ENCODE results near the gene FBXL13. TPM values are rescaled to one million over a fixed set of nuclear protein-coding genes. Genes with fewer than 3 reads are reported as not detected.
"Not testable (repeated sequence)": the region's sequence is repeated elsewhere in the genome, so short reads cannot be mapped to it uniquely, and the experiment has no call there.

The FBXL13 gene
- polyA plus RNA-seq, 1 of the 3 experiments (the other 2 are of a cell fraction), result 1.1 TPM

DNA sequence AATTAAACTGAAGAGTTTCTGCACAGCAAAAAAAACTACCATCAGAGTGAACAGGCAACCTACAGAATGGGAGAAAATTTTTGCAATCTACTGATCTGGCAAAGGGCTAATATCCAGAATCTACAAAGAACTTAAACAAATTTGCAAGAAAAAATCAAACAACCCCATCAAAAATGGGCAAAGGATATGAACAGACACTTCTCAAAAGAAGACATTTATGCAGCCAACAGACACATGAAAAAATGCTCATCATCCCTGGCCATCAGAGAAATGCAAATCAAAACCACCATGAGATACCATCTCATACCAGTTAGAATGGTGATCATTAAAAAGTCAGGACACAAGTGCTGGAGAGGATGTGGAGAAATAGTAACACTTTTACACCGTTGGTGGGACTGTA lies 53.1 kb downstream of the FBXL13 start:
- H3K27ac ChIP-seq (ENCODE audit: low read depth in 2 of 2, low read length in 1 of 2); H3F3A ChIP-seq (replicated peaks; ENCODE audit: insufficient read depth); H4K20me1 ChIP-seq (ENCODE audit: insufficient read depth); H3K79me2 ChIP-seq (ENCODE audit: insufficient read depth); H3K36me3 ChIP-seq (replicated peaks in 1 of 2; ENCODE audit: control insufficient read depth in 1 of 2, insufficient read depth in 2 of 2, low read length in 1 of 2); DNase-seq; H3K4me3 ChIP-seq (ENCODE audit: low read depth in 2 of 2, low read length in 1 of 2); H3K27me3 ChIP-seq (ENCODE audit: insufficient read depth); H3K4me1 ChIP-seq (ENCODE audit: control insufficient read depth in 1 of 2, insufficient read depth in 2 of 2, low read depth in 1 of 2, low read length in 1 of 2); H3K4me2 ChIP-seq; H2AFZ ChIP-seq (ENCODE audit: low read depth); H3K9ac ChIP-seq; CTCF ChIA-PET; H3K9me2 ChIP-seq; POLR2A ChIA-PET; H3K9me3 ChIP-seq: not testable (repeated sequence)
- WGBS (ENCODE audit: low lambda C conversion rate), result 52% methylated on average over 1 of the region's 1 CpG

DNA sequence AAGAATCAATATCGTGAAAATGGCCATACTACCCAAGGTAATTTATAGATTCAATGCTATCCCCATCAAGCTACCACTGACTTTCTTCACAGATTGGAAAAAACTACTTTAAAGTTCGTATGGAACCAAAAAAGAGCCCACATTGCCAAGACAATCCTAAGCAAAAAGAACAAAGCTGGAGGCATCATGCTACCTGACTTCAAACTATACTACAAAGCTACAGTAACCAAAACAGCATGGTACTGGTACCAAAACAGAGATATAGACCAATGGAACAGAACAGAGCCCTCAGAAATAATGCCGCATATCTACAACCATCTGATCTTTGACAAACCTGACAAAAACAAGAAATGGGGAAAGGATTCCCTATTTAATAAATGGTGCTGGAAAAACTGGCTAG lies 53.7 kb downstream of the FBXL13 start:
- H3K9ac ChIP-seq; POLR2A ChIA-PET; H3K4me2 ChIP-seq; CTCF ChIA-PET; H2AFZ ChIP-seq (ENCODE audit: low read depth); H3K4me1 ChIP-seq (ENCODE audit: control insufficient read depth in 1 of 2, insufficient read depth in 2 of 2, low read depth in 1 of 2, low read length in 1 of 2); DNase-seq; H4K20me1 ChIP-seq (ENCODE audit: insufficient read depth); H3K9me3 ChIP-seq; H3K36me3 ChIP-seq (replicated peaks in 1 of 2; ENCODE audit: control insufficient read depth in 1 of 2, insufficient read depth in 2 of 2, low read length in 1 of 2); H3K27ac ChIP-seq (ENCODE audit: low read depth in 2 of 2, low read length in 1 of 2); H3K27me3 ChIP-seq (ENCODE audit: insufficient read depth); H3K4me3 ChIP-seq (ENCODE audit: low read depth in 2 of 2, low read length in 1 of 2); H3F3A ChIP-seq (replicated peaks; ENCODE audit: insufficient read depth); H3K79me2 ChIP-seq (ENCODE audit: insufficient read depth); H3K9me2 ChIP-seq: not testable (repeated sequence)
- 67% methylated on average over 3 of the region's 3 CpGs for WGBS (ENCODE audit: low lambda C conversion rate)

DNA sequence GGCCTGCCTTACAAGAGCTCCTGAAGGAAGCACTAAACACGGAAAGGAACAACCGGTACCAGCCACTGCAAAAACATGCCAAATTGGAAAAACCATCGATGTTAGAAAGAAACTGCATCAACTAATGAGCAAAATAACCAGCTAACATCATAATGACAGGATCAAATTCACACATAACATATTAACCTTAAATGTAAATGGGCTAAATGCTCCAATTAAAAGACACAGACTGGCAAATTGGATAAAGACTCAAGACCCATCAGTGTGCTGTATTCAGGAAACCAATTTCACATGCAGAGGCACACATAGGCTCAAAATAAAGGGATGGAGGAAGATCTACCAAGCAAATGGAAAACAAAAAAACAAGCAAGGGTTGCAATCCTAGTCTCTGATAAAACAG lies 56.3 kb downstream of the FBXL13 start:
- POLR2A ChIA-PET; H3K9ac ChIP-seq; H3K79me2 ChIP-seq (ENCODE audit: insufficient read depth); H3K4me2 ChIP-seq; CTCF ChIA-PET; H3K9me3 ChIP-seq; H4K20me1 ChIP-seq (ENCODE audit: insufficient read depth); H3K4me3 ChIP-seq (ENCODE audit: low read depth in 2 of 2, low read length in 1 of 2); H3K27ac ChIP-seq (ENCODE audit: low read depth in 2 of 2, low read length in 1 of 2); H3K27me3 ChIP-seq (ENCODE audit: insufficient read depth); H3F3A ChIP-seq (replicated peaks; ENCODE audit: insufficient read depth); H3K36me3 ChIP-seq (replicated peaks in 1 of 2; ENCODE audit: control insufficient read depth in 1 of 2, insufficient read depth in 2 of 2, low read length in 1 of 2); H3K4me1 ChIP-seq (ENCODE audit: control insufficient read depth in 1 of 2, insufficient read depth in 2 of 2, low read depth in 1 of 2, low read length in 1 of 2); DNase-seq; H3K9me2 ChIP-seq; H2AFZ ChIP-seq (ENCODE audit: low read depth): not testable (repeated sequence)
- 85% methylated on average over 3 of the region's 3 CpGs for whole genome bisulfite sequencing (ENCODE audit: low lambda C conversion rate)

DNA sequence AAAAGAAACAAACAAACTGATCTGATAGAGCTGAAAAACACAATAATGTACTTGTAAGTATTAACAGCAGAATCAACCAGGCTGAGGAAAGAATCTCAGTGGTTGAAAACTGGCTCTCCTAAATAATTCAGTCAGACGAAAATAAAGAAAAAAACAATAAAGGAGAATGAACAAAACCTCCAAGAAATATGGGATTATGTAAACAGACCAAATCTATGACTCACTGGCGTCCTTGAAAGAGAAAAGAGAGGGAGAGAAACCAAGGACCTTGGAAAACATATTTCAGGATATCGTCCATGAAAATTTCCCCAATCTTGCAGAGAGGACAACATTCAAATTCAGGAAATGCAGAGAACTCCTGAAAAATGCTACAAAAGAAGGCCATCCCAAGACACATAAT lies 62.9 kb downstream of the FBXL13 start:
- Histone ChIP-seq H3F3A (replicated peaks; ENCODE audit: insufficient read depth) (no peaks in the 10 kb centered on the region), H3K9me3 (no peaks in the 10 kb centered on the region; the same call in 1 of the 2 replicates), H3K9ac (no peak overlapping the region), H2AFZ (ENCODE audit: low read depth) (no peak overlapping the region), H3K79me2 (ENCODE audit: insufficient read depth) (no peaks in the 10 kb centered on the region), H3K9me2 (no peaks in the 10 kb centered on the region), H4K20me1 (ENCODE audit: insufficient read depth) (no peaks in the 10 kb centered on the region), H3K4me2 (no peak overlapping the region), H3K4me1 (ENCODE audit: control insufficient read depth in 1 of 2, insufficient read depth in 2 of 2, low read depth in 1 of 2, low read length in 1 of 2) (no peaks in the 10 kb centered on the region), H3K27ac (ENCODE audit: low read depth in 2 of 2, low read length in 1 of 2) (no peak overlapping the region), H3K27me3 (ENCODE audit: insufficient read depth) (no peaks in the 10 kb centered on the region), H3K36me3 (replicated peaks in 1 of 2; ENCODE audit: control insufficient read depth in 1 of 2, insufficient read depth in 2 of 2, low read length in 1 of 2) (no peaks in the 10 kb centered on the region), H3K4me3 (ENCODE audit: low read depth in 2 of 2, low read length in 1 of 2) (no peak overlapping the region)
- ChIA-PET CTCF (no interaction called here), POLR2A (no interaction called here)
- no peak for DNase-seq
- WGBS (ENCODE audit: low lambda C conversion rate), result 78% methylated on average over 3 of the region's 3 CpGs
- TF ChIP-seq CHD2 (IDR thresholded peaks at IDR 0.05; ENCODE audit: low read length, partially characterized antibody) (no peak), GATA2 (CRISPR knock-in tag; IDR thresholded peaks at IDR 0.05) (no peak), ELF1 (IDR thresholded peaks at IDR 0.05) (no peak), YY1 (IDR thresholded peaks at IDR 0.05; ENCODE audit: low read depth) (no peak), NRF1 (IDR thresholded peaks at IDR 0.05; ENCODE audit: low read depth, low read length) (no peak), FOXM1 (IDR thresholded peaks at IDR 0.05; ENCODE audit: low read depth) (no peak), FOXJ3 (CRISPR knock-in tag; IDR thresholded peaks at IDR 0.05) (no peak), NFIC (IDR thresholded peaks at IDR 0.05; ENCODE audit: borderline replicate concordance) (no peak)
- TF ChIP-seq, protein P1, sequence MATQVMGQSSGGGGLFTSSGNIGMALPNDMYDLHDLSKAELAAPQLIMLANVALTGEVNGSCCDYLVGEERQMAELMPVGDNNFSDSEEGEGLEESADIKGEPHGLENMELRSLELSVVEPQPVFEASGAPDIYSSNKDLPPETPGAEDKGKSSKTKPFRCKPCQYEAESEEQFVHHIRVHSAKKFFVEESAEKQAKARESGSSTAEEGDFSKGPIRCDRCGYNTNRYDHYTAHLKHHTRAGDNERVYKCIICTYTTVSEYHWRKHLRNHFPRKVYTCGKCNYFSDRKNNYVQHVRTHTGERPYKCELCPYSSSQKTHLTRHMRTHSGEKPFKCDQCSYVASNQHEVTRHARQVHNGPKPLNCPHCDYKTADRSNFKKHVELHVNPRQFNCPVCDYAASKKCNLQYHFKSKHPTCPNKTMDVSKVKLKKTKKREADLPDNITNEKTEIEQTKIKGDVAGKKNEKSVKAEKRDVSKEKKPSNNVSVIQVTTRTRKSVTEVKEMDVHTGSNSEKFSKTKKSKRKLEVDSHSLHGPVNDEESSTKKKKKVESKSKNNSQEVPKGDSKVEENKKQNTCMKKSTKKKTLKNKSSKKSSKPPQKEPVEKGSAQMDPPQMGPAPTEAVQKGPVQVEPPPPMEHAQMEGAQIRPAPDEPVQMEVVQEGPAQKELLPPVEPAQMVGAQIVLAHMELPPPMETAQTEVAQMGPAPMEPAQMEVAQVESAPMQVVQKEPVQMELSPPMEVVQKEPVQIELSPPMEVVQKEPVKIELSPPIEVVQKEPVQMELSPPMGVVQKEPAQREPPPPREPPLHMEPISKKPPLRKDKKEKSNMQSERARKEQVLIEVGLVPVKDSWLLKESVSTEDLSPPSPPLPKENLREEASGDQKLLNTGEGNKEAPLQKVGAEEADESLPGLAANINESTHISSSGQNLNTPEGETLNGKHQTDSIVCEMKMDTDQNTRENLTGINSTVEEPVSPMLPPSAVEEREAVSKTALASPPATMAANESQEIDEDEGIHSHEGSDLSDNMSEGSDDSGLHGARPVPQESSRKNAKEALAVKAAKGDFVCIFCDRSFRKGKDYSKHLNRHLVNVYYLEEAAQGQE (IDR thresholded peaks at IDR 0.05; ENCODE audit: low read depth, low read length), result no peak
- TF ChIP-seq, protein P2, sequence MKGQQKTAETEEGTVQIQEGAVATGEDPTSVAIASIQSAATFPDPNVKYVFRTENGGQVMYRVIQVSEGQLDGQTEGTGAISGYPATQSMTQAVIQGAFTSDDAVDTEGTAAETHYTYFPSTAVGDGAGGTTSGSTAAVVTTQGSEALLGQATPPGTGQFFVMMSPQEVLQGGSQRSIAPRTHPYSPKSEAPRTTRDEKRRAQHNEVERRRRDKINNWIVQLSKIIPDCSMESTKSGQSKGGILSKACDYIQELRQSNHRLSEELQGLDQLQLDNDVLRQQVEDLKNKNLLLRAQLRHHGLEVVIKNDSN (IDR thresholded peaks at IDR 0.05; ENCODE audit: borderline replicate concordance, low read depth), result no peak
